Smooth muscle cell (in vitro differentiated cells): ENCODE measurements around the gene MOB1B. TPM values are rescaled to one million over a fixed set of nuclear protein-coding genes. Genes with fewer than 3 reads are reported as not detected.
"Not testable (repeated sequence)": the region's sequence is repeated elsewhere in the genome, so short reads cannot be mapped to it uniquely, and the experiment has no call there.

Experiments
- DNase-seq: peaks from one replicate; lab custom pipeline; 2025; ENCODE audit not compliant: unreplicated experiment; lab: John Stamatoyannopoulos, UW
- H2AFZ ChIP-seq: fragments of 200-600 bp; sonication (generic); 2 replicates; pipeline ENCODE4 v1.6.0; 2016; ENCODE audit warnings: antibody characterized with exemption, low read depth, mild to moderate bottlenecking
- H3F3A ChIP-seq: fragments of 200-600 bp; sonication (generic); 2 replicates; pipeline ENCODE4 v1.6.0; 2017; ENCODE audit warnings: antibody characterized with exemption, low read depth
- H3K27ac ChIP-seq: fragments of 200-600 bp; sonication (generic); 2 replicates; pipeline ENCODE4 v1.5.1; 2016; ENCODE audit warnings: low read depth, mild to moderate bottlenecking
- H3K27me3 ChIP-seq: fragments of 200-600 bp; sonication (generic); 2 replicates; pipeline ENCODE4 v1.6.1; 2016; ENCODE audit warnings: low read depth, mild to moderate bottlenecking
- H3K36me3 ChIP-seq: fragments of 200-600 bp; sonication (generic); 2 replicates; pipeline ENCODE4 v1.5.1; 2016; ENCODE audit warnings: low read depth
- H3K4me1 ChIP-seq: fragments of 200-600 bp; sonication (generic); 2 replicates; pipeline ENCODE4 v1.5.1; 2016; ENCODE audit warnings: low read depth
- H3K4me2 ChIP-seq: fragments of 200-600 bp; sonication (generic); 2 replicates; pipeline ENCODE4 v1.6.0; 2016; ENCODE audit warnings: mild to moderate bottlenecking
- H3K4me3 ChIP-seq: fragments of 200-600 bp; sonication (generic); 2 replicates; pipeline ENCODE4 v1.5.1; 2016; ENCODE audit warnings: mild to moderate bottlenecking
- H3K79me2 ChIP-seq: fragments of 200-600 bp; sonication (generic); 2 replicates; pipeline ENCODE4 v1.6.0; 2016; ENCODE audit warnings: low read depth, mild to moderate bottlenecking
- H3K9ac ChIP-seq: fragments of 200-600 bp; sonication (generic); 2 replicates; pipeline ENCODE4 v1.6.0; 2016; ENCODE audit warnings: low read depth
- H3K9me3 ChIP-seq: fragments of 200-600 bp; sonication (generic); replicated peaks from 2 replicates; pipeline ENCODE4 v1.5.1; 2016; ENCODE audit warnings: low read depth
- H4K20me1 ChIP-seq: fragments of 200-600 bp; sonication (generic); 2 replicates; pipeline ENCODE4 v1.6.0; 2016; ENCODE audit warnings: low read depth
- CTCF ChIP-seq: fragments of 200-600 bp; sonication (generic); IDR thresholded peaks from 2 replicates; pipeline ENCODE4 v1.5.1; 2017; ENCODE audit warnings: borderline replicate concordance, mild to moderate bottlenecking, antibody characterized with exemption; ENCODE audit not compliant: insufficient read depth, poor library complexity, severe bottlenecking
- WGBS: methylation state at CpG from one replicate; pipeline ENCODE4 v1.1.7; 2016; ENCODE audit warnings: low lambda C conversion rate; 5-methylcytosine and 5-hydroxymethylcytosine counted together
- polyA plus RNA-seq: library from polyadenylated mRNA; unstranded; fragments of >200 nt; fragmentation: Nextera tagmentation; extraction: Ambion mirVana; gene quantifications from 2 replicates; pipeline ENCODE4 v1.2.1, GENCODE V29; 2016
- total RNA-seq: library from RNA; depleted of rRNA; stranded (reverse); fragments of >200 nt; gene quantifications from 2 replicates; pipeline ENCODE4 v1.2.3, GENCODE V29; 2014

Gene MOB1B
- total and polyA plus RNA-seq, 2 experiments from 2014 or later, result 3.4 to 18.3 TPM

- 78% methylated on average over 10 of the region's 10 CpGs for WGBS
Observed at GRCh38 chr4:70994387-70995099, 92.4 kb downstream of the MOB1B start.

GRCh38 chr4:70996018-70996360 is 93.8 kb downstream of the MOB1B start:
- Histone ChIP-seq H3K4me1 (peaks cover 13% of the 10 kb centered on the region), H3K9ac (no peak overlapping the region), H3K9me3 (no peaks in the 10 kb centered on the region), H3K27ac (no peak overlapping the region), H4K20me1 (no peaks in the 10 kb centered on the region), H3K4me3 (no peak overlapping the region), H3K79me2 (peaks cover 56% of the 10 kb centered on the region), H2AFZ (no peak overlapping the region), H3K4me2 (no peak overlapping the region), H3K27me3 (no peaks in the 10 kb centered on the region), H3K36me3 (peaks cover 5% of the 10 kb centered on the region), H3F3A (peaks cover 10% of the 10 kb centered on the region)
- no peak for DNase-seq
- TF ChIP-seq CTCF, result no peak
- WGBS, result 75% methylated on average over 4 of the region's 4 CpGs

More at GRCh38 chr4:70994387-70995099, 92.4 kb downstream of the MOB1B start:
- Histone ChIP-seq H3K9ac (peak overlapping the region; percentile 75), H3K27ac (no peak overlapping the region), H3K79me2 (peaks cover 43% of the 10 kb centered on the region), H4K20me1 (no peaks in the 10 kb centered on the region), H3K36me3 (peaks cover 5% of the 10 kb centered on the region), H3K4me3 (peak overlapping the region; percentile 81), H3K4me2 (peak overlapping the region; percentile 83), H2AFZ (no peak overlapping the region), H3K4me1 (peaks cover 13% of the 10 kb centered on the region), H3K9me3 (no peaks in the 10 kb centered on the region), H3K27me3 (no peaks in the 10 kb centered on the region), H3F3A (peaks cover 10% of the 10 kb centered on the region)
- no peak for DNase-seq
- no peak for TF ChIP-seq CTCF

GRCh38 chr4:70997036-70997435 is 94.9 kb downstream of the MOB1B start:
- TF ChIP-seq CTCF, result no peak
- Histone ChIP-seq H2AFZ (no peak overlapping the region), H3K4me1 (peaks cover 13% of the 10 kb centered on the region), H3K79me2 (peaks cover 66% of the 10 kb centered on the region), H3K36me3 (peaks cover 9% of the 10 kb centered on the region), H3K27me3 (no peaks in the 10 kb centered on the region), H3K4me2 (no peak overlapping the region), H3K9me3 (no peaks in the 10 kb centered on the region), H3K9ac (no peak overlapping the region), H3K4me3 (no peak overlapping the region), H3F3A (peaks cover 5% of the 10 kb centered on the region), H4K20me1 (no peaks in the 10 kb centered on the region), H3K27ac (no peak overlapping the region)
- 96% methylated on average over 1 of the region's 1 CpG for WGBS
- no peak for DNase-seq

- peaks cover 67% of the 10 kb centered on the region for H3K79me2 ChIP-seq
- H3K36me3 ChIP-seq, result peaks cover 9% of the 10 kb centered on the region
- no peak overlapping the region for H3K9ac ChIP-seq
- DNase-seq, result no peak
- no peak overlapping the region for H2AFZ ChIP-seq
- no peak overlapping the region for H3K27ac ChIP-seq
- H4K20me1 ChIP-seq, result no peaks in the 10 kb centered on the region
- H3F3A ChIP-seq, result peaks cover under 1% of the 10 kb centered on the region
- peaks cover 12% of the 10 kb centered on the region for H3K4me1 ChIP-seq
- 92% methylated on average over 2 of the region's 2 CpGs for WGBS
- no peaks in the 10 kb centered on the region for H3K9me3 ChIP-seq
- H3K27me3 ChIP-seq, result no peaks in the 10 kb centered on the region
- TF ChIP-seq CTCF, result no peak
- no peak overlapping the region for H3K4me3 ChIP-seq
- H3K4me2 ChIP-seq, result no peak overlapping the region
Observed at GRCh38 chr4:70997546-70997945, 95.4 kb downstream of the MOB1B start.

- not testable (repeated sequence) for H4K20me1 ChIP-seq, H3K36me3 ChIP-seq, H3K27ac ChIP-seq, H3K9ac ChIP-seq, H3K9me3 ChIP-seq, H3F3A ChIP-seq, H3K27me3 ChIP-seq, H2AFZ ChIP-seq, H3K4me2 ChIP-seq, H3K4me3 ChIP-seq, H3K4me1 ChIP-seq, DNase-seq
- H3K79me2 ChIP-seq, result peaks cover 61% of the 10 kb centered on the region
Observed at GRCh38 chr4:70999639-71000038, 97.5 kb downstream of the MOB1B start.

- not testable (repeated sequence) for H4K20me1 ChIP-seq, H3K9me3 ChIP-seq, H3K4me1 ChIP-seq, H3K4me3 ChIP-seq, H3K9ac ChIP-seq, H3K27me3 ChIP-seq, H3F3A ChIP-seq, H2AFZ ChIP-seq, H3K36me3 ChIP-seq, H3K4me2 ChIP-seq, H3K27ac ChIP-seq, DNase-seq
- 100% methylated on average over 4 of the region's 4 CpGs for WGBS
- peaks cover 46% of the 10 kb centered on the region for H3K79me2 ChIP-seq
Observed at GRCh38 chr4:71001363-71001762, 99.2 kb downstream of the MOB1B start.
